ENCODE measurements around the gene MAP4.

GRCh38 chr3:47899495-47900108, 116.6 kb downstream of the MAP4 start:
- no peak for TF ChIP-seq CTCF (IDR thresholded peaks at IDR 0.05)
- TF ChIP-seq POLR2A (IDR thresholded peaks at IDR 0.05), result no peak

All from stomach (tissue), 4 donors.